ENCODE results near the gene VSIG10L2. TPM values are rescaled to one million over a fixed set of nuclear protein-coding genes. Genes with fewer than 3 reads are reported as not detected.

VSIG10L2 gene
- total RNA-seq, 1 donor from 2014 or later = not detected

DNA sequence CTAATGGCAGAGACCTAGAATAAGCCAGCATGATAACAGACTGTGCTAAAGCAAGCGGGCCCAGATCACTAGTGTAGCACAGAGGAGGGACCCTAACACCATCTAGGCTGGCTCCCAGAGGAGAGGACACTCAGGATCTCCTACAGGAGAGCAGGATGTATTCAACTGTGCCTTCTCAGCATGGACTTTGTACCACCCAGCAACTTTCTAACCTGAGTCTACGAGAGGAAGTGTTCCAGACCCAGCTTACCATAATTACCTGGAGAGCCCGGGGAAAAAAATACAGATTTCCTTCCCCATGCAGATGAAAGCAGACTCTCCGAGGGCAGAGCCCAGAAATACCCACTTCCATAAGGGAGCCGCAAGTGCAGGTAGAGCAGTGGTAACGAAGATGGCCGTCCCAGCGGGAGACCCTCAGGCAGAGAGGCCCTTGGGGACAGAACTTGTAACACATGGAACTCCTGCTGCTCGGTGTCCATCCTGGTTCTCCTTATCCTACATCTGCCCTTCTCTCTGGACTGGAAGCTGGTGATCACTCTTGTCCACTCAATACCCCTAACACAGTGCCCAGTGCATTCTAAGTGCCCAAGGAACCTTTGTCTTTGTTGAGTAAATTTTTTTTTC, 21.3 kb upstream of the VSIG10L2 start:
- no peaks in the 10 kb centered on the region for H3K36me3 Mint-ChIP-seq (ENCODE audit: low read depth, unreplicated experiment)
- H3K27me3 Mint-ChIP-seq (ENCODE audit: unreplicated experiment) = peaks cover 4% of the 10 kb centered on the region
- no peaks in the 10 kb centered on the region for H3K4me1 Mint-ChIP-seq (ENCODE audit: unreplicated experiment)
- no peak overlapping the region for H3K4me3 Mint-ChIP-seq (ENCODE audit: unreplicated experiment)
- no peak for DNase-seq (ENCODE audit: low spot score)
- no peaks in the 10 kb centered on the region for H3K9me3 Mint-ChIP-seq (ENCODE audit: unreplicated experiment)
- no peak overlapping the region for H3K27ac Mint-ChIP-seq (ENCODE audit: unreplicated experiment)
- TF ChIP-seq, protein P1, sequence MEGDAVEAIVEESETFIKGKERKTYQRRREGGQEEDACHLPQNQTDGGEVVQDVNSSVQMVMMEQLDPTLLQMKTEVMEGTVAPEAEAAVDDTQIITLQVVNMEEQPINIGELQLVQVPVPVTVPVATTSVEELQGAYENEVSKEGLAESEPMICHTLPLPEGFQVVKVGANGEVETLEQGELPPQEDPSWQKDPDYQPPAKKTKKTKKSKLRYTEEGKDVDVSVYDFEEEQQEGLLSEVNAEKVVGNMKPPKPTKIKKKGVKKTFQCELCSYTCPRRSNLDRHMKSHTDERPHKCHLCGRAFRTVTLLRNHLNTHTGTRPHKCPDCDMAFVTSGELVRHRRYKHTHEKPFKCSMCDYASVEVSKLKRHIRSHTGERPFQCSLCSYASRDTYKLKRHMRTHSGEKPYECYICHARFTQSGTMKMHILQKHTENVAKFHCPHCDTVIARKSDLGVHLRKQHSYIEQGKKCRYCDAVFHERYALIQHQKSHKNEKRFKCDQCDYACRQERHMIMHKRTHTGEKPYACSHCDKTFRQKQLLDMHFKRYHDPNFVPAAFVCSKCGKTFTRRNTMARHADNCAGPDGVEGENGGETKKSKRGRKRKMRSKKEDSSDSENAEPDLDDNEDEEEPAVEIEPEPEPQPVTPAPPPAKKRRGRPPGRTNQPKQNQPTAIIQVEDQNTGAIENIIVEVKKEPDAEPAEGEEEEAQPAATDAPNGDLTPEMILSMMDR (IDR thresholded peaks at IDR 0.05; ENCODE audit: unreplicated experiment) = no peak

DNA sequence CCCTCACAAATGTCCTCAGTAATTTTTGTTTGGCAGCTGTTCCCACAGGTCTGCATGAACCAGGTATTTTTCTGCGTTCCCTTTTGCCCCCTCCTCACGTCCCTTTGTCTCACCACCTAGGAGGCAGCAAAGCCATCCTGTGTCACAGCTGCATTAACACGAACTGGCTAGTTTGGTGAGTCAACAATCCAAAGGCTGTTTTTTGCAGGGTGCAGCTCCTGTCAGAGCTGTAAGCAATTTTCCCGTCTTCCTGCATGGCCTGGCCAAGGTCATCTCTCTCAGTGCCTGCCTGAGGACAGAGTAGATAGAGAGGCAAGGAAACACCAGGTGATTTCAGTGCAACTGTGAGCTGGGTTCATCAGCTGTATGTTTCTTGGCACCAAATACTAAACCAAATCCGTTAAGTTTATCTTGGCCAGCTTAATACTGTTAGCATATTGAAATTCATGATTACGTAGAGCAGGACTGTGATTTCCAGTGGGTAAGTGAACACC, 20.6 kb upstream of the VSIG10L2 start:
- Mint-ChIP-seq H3K4me1 (ENCODE audit: unreplicated experiment) (no peaks in the 10 kb centered on the region), H3K4me3 (ENCODE audit: unreplicated experiment) (no peak overlapping the region), H3K27me3 (ENCODE audit: unreplicated experiment) (peaks cover 2% of the 10 kb centered on the region), H3K36me3 (ENCODE audit: low read depth, unreplicated experiment) (no peaks in the 10 kb centered on the region), H3K27ac (ENCODE audit: unreplicated experiment) (no peak overlapping the region), H3K9me3 (ENCODE audit: unreplicated experiment) (no peaks in the 10 kb centered on the region)
- no peak for DNase-seq (ENCODE audit: low spot score)
- TF ChIP-seq, protein P1 (IDR thresholded peaks at IDR 0.05; ENCODE audit: unreplicated experiment) = no peak

DNA sequence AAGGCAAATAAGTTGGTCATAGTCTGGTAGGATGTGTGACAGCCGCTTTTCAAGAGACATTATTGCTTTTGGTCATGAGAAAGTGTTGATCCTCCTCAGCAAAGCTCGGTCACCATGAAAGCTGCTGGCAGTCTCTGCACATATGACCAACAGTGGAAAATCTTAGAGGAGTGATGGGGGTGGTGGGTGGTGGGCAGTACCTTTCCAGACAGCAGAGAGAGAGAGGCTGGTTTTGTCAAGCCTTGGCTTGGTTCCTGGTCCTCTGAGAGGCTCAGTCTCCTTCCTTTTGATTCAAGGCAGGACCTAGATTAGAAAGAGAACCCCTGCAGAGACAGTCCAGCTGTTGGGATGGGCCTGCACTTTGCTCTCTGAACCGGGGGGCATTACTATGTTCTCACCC, 20.0 kb upstream of the VSIG10L2 start:
- no peak overlapping the region for H3K27ac Mint-ChIP-seq (ENCODE audit: unreplicated experiment)
- TF ChIP-seq, protein P1 (IDR thresholded peaks at IDR 0.05; ENCODE audit: unreplicated experiment) = no peak
- H3K4me3 Mint-ChIP-seq (ENCODE audit: unreplicated experiment) = no peak overlapping the region
- DNase-seq (ENCODE audit: low spot score) = no peak
- no peaks in the 10 kb centered on the region for H3K36me3 Mint-ChIP-seq (ENCODE audit: low read depth, unreplicated experiment)
- no peaks in the 10 kb centered on the region for H3K4me1 Mint-ChIP-seq (ENCODE audit: unreplicated experiment)
- H3K27me3 Mint-ChIP-seq (ENCODE audit: unreplicated experiment) = peaks cover 2% of the 10 kb centered on the region
- H3K9me3 Mint-ChIP-seq (ENCODE audit: unreplicated experiment) = no peaks in the 10 kb centered on the region

DNA sequence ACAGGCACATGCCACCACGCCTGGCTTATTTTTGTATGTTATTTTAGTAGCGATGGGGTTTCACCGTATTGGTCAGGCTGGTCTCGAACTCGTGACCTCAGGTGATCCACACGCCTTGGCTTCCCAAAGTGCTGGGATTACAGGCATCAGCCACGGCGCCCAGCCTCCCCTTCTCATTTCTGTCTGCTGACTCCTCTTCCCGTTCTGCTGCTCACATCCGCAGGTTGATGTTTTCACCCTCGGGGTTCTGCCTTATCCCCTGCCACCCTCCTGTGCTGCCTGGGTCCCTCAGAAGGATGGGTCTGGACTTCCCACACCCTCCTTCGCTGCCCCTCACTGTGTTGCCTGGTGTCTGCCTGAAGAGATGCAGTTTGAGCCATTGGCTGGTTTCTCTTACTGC, 19.2 kb upstream of the VSIG10L2 start:
- Mint-ChIP-seq H3K36me3 (ENCODE audit: low read depth, unreplicated experiment) (no peaks in the 10 kb centered on the region), H3K4me3 (ENCODE audit: unreplicated experiment) (no peak overlapping the region), H3K9me3 (ENCODE audit: unreplicated experiment) (no peaks in the 10 kb centered on the region), H3K4me1 (ENCODE audit: unreplicated experiment) (no peaks in the 10 kb centered on the region), H3K27me3 (ENCODE audit: unreplicated experiment) (peaks cover 2% of the 10 kb centered on the region), H3K27ac (ENCODE audit: unreplicated experiment) (peak overlapping the region; percentile 48)
- TF ChIP-seq, protein P1 (IDR thresholded peaks at IDR 0.05; ENCODE audit: unreplicated experiment) = no peak
- no peak for DNase-seq (ENCODE audit: low spot score)

DNA sequence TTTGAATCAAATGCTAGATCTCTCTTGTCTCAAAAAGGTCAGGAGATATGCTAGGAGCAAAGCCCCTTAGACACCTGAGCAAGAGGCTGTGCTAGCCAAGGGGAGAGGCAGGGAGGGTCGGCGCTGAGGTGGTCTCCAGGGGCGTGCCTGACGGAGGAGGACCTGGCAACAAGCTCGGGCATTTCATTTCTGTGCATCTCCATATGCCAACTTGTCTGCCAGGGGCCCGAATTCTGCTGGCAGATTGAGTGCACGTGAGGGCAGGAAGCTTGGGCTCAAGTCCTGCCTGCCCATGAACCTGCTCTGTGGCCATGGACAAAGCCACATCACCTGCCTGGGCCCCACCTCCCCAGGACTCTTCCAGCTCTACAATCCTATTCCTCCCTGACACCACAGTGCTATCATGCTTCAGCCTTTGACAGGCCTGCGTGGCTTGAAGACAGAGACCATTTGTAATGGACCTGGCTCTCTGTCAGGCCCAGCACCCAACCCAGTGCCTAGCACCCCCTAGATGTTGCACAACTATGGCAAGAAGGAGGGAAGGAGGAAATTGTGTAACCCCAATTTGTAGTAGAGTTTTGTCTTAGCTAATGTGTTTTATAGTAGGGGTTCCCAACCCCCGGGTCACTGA, 16.3 kb upstream of the VSIG10L2 start:
- peaks cover 6% of the 10 kb centered on the region for H3K27me3 Mint-ChIP-seq (ENCODE audit: unreplicated experiment)
- no peak overlapping the region for H3K4me3 Mint-ChIP-seq (ENCODE audit: unreplicated experiment)
- no peaks in the 10 kb centered on the region for H3K9me3 Mint-ChIP-seq (ENCODE audit: unreplicated experiment)
- no peaks in the 10 kb centered on the region for H3K36me3 Mint-ChIP-seq (ENCODE audit: low read depth, unreplicated experiment)
- TF ChIP-seq, protein P1 (IDR thresholded peaks at IDR 0.05; ENCODE audit: unreplicated experiment) = no peak
- DNase-seq (ENCODE audit: low spot score) = no peak
- peaks cover 2% of the 10 kb centered on the region for H3K4me1 Mint-ChIP-seq (ENCODE audit: unreplicated experiment)
- H3K27ac Mint-ChIP-seq (ENCODE audit: unreplicated experiment) = no peak overlapping the region

Measured in endothelial cell (in vitro differentiated cells).